ENCODE measurements around the gene CHMP2A. TPM values are rescaled to one million over a fixed set of nuclear protein-coding genes. Genes with fewer than 3 reads are reported as not detected.

The CHMP2A gene
- total and polyA plus RNA-seq, 2 experiments from 2014 or later: 92.2 to 145 TPM

GRCh38 chr19:58579473-58580142, 24.7 kb upstream of the CHMP2A start (continued):
- no peak for TF ChIP-seq POLR2AphosphoS5 (IDR thresholded peaks at IDR 0.05; ENCODE audit: low read depth)

GRCh38 chr19:58578012-58578925, 23.4 kb upstream of the CHMP2A start:
- no peaks in the 10 kb centered on the region for H3K27me3 ChIP-seq (ENCODE audit: insufficient read depth)
- H3K9me3 Mint-ChIP-seq: peaks cover 3% of the 10 kb centered on the region; the same call in 1 of the 3 replicates
- no peak overlapping the region; the same call in 2 of the 3 replicates for H3K4me3 Mint-ChIP-seq
- no peak overlapping the region for H3K4me3 ChIP-seq
- H3K4me1 ChIP-seq (ENCODE audit: insufficient read depth): peaks cover 12% of the 10 kb centered on the region
- H4K20me1 ChIP-seq (replicated peaks; ENCODE audit: insufficient read depth): 0 out of 2 replicates have a peak, but pooled peaks cover 8% of the 10 kb centered on the region
- H3K27me3 Mint-ChIP-seq (ENCODE audit: insufficient read depth, low read depth, poor library complexity): peaks cover 16% of the 10 kb centered on the region
- H3K27ac Mint-ChIP-seq: no peak overlapping the region
- DNase-seq (ENCODE audit: low spot score) (no peak), ATAC-seq (no peak)
- H3K4me1 Mint-ChIP-seq: peaks cover 20% of the 10 kb centered on the region
- no peaks in the 10 kb centered on the region for H3K9me2 ChIP-seq (ENCODE audit: insufficient read depth)
- H3F3A ChIP-seq (replicated peaks; ENCODE audit: low read depth): peaks cover 17% of the 10 kb centered on the region
- no peak overlapping the region for H2AFZ ChIP-seq
- peaks cover 23% of the 10 kb centered on the region for H3K79me2 ChIP-seq (replicated peaks; ENCODE audit: insufficient read depth)
- H3K36me3 ChIP-seq (ENCODE audit: insufficient read depth): no peaks in the 10 kb centered on the region; the same call in 1 of the 2 replicates
- no peak overlapping the region for H3K27ac ChIP-seq (ENCODE audit: low read depth)
- H3K36me3 Mint-ChIP-seq (ENCODE audit: low read depth): peaks cover 18% of the 10 kb centered on the region
- no peak overlapping the region for H3K4me2 ChIP-seq
- TF ChIP-seq EZH2 (IDR thresholded peaks at IDR 0.05; ENCODE audit: low read depth, unreplicated experiment) (no peak), REST (IDR thresholded peaks at IDR 0.05; ENCODE audit: unreplicated experiment) (no peak), NANOG (IDR thresholded peaks at IDR 0.05; ENCODE audit: borderline replicate concordance) (no peak), POLR2AphosphoS5 (IDR thresholded peaks at IDR 0.05; ENCODE audit: low read depth) (no peak), ZNF114 (CRISPR knock-in tag; IDR thresholded peaks at IDR 0.05) (no peak), EZH2phosphoT487 (IDR thresholded peaks at IDR 0.05; ENCODE audit: unreplicated experiment) (no peak), CREB1 (CRISPR knock-in tag; IDR thresholded peaks at IDR 0.05; ENCODE audit: low read depth) (no peak), ZNF331 (CRISPR knock-in tag; IDR thresholded peaks at IDR 0.05; ENCODE audit: low read depth) (no peak), CTCF (conservative IDR thresholded peaks at IDR 0.05; ENCODE audit: low read depth in 2 of 2) (no peak), ZNF462 (CRISPR knock-in tag; IDR thresholded peaks at IDR 0.05) (no peak)

Data from GM23338 (cell line).